GM11168 (cell line): Measurements from ENCODE around the gene FERD3L.

Experiments used
- in situ Hi-C: fragments of 300-500 bp; cut with MboI; formaldehyde crosslinking; loops from one replicate; pipeline ENCODE4 v1.12.0; 2022; ENCODE audit warnings: low sequenced_read_pairs; ENCODE audit not compliant: unreplicated experiment

Gene FERD3L

DNA sequence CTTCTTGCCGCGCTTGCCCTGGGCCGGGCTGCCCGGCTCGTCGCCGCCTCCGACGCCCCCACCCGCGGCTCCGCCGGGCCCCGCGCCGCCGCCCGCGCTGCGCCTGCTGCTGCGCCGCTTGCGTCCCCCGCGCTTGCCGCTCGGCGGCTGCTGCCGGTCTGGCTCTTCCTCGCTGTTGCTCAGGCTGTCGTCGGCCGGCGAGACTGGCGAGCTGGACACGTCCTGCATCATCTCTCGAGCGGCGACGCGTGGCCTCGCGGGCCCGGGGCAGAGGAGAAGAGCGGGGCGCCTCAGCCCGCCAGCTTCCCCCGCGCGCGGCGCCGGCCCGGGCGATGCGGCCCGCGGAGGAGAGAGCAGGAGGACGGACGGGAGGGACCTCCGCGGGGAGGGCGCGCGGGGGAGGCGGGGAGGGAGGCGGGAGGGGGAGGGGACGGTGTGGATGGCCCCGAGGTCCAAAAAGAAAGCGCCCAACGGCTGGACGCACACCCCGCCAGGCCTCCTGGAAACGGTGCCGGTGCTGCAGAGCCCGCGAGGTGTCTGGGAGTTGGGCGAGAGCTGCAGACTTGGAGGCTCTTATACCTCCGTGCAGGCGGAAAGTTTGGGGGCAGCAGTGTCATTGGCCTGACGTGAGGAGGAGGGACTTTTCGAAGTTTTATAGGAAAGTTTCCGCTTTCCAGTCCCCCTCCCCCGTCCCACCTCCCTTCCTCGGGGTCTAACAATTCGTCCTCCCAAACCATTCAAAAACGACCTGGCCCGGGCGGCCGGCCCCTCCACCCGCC is 27.9 kb downstream of the FERD3L start, which contains the start of gene TWIST1:
Gene TWIST1, minus strand, starts transcription at position 546 of the 779 bp plus-strand sequence. Its CDS starts 315 bp downstream, at position 231.
- in situ Hi-C loops: no loop called here

- in situ Hi-C loops: no loop called here
Observed at GRCh38 chr7:19116121-19117090, 28.8 kb downstream of the FERD3L start.

GRCh38 chr7:19114551-19114855 is 30.7 kb downstream of the FERD3L start:
- in situ Hi-C loops: no loop called here

DNA sequence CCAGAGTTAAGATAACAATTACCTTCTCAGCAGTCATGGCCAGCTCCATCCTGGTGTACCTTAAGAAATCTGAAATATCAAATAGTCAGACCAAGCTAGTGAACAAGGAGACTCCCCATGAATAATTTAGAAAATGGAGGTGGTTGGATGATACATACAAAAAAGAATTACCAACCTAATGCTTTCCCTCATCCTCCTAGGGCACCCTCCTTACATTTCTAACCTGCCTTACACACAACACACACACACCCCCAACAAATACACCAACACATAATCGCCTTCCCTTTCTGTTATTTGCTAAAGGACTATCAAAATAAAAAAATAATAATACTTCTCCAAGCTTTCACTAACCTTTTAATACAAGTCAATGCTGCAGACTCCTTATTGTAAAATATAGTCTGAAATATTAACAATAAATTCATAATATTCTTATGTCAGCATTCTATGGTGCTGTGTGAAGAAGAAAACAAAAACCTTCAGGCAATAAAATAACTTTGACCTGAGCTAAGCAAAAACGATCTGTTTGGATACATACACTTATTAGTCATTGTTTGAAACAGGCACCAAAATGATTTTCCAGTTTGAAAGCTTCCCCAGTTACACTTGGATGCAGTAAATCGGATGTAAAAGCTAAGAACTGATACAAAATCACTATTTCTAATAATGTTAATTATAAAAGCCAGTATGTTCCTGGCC is 31.2 kb downstream of the FERD3L start:
- in situ Hi-C loops: no loop called here

- in situ Hi-C loops: no loop called here
Observed at GRCh38 chr7:19113002-19113350, 32.2 kb downstream of the FERD3L start.

GRCh38 chr7:19112274-19113001 is 32.8 kb downstream of the FERD3L start:
- in situ Hi-C loops: no loop called here

DNA sequence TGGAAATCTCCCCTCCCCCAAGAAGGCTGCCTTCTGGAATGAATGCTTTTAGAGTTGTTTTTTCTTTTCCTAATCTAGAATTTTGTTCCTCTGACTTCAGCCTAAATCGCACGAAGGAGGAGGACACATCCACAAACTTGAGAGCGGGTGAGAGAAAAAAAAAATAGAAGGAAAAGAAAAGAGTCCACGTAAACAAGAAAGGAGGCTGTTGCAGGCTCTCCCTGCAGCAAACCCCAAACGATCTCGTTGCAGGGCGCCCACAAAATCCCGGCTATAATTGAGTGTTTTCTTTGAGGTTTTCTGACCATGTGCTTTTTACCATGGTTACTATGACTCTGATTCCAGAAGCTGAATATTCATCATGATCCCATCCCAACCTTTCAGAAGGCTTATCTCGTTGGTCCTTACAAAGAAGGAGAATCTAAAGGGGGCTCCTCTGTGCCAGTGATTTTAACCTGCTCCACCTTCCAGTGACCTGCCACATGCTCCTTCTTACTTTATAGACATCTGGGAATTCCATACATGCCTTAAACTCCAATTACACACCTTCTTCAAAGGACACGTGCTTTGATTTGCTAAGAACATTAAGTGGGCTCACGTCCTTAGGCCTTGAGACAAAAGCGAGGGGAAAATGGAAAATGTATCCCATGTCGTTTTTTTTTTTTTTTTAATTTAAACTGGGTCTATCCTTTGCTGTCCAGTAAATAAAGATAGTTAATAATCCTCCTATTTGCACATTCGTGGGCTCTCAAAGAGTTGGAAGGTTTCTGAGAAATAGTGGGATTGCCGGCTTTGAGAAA is 33.5 kb downstream of the FERD3L start:
- in situ Hi-C loops: no loop called here

DNA sequence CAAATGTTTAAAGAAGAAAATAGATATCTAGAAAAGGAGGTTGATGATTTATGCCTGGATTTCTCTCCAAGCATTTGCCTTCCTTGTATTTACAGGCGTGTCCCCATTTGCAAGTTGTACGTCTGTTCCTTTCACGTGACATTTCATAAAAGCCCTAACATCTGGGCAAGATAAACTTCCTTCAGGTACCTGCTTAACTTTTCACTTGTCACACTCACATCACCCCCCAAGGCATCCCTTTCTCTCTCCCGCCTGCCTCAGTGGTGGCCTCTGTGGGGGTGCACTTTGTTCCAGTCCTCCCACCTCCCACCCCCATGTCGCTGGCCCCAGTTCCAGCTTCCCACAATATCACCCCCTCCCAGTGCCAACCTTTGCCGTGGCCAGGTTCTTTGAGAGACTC is 34.4 kb downstream of the FERD3L start:
- in situ Hi-C loops: no loop called here

DNA sequence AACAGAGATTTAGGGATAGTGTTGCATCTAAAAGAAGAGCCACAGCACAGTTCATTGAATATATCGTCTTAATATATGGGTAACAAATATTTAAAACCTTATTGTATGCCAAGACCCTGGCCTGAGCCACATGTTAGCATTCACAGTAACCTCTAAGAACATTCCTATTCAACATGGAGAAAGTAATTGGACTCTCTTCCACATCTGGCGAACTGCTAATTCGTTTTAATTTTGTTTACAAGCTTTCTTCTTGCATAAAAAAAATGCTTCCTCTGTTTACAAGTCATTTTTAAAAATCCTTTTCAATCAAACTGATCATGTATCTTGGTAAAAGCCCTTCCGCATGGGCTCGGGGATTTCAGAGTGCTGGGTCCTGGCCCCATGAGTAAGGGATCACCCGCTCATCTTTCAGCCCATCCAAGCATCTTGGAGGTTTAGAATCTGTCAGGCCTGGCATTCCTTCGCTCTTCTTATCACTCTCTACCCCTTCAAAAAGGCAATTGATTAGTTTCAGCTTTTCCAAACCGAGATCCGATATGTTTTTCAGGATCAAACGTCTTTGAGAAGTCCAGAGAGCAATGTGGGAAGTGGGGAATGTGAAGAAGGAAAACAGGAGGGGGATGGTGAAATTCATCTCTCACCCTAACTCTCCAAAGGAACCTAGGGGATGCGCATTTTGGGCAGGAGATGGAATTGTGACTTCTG is 35.0 kb downstream of the FERD3L start:
- in situ Hi-C loops: no loop called here

DNA sequence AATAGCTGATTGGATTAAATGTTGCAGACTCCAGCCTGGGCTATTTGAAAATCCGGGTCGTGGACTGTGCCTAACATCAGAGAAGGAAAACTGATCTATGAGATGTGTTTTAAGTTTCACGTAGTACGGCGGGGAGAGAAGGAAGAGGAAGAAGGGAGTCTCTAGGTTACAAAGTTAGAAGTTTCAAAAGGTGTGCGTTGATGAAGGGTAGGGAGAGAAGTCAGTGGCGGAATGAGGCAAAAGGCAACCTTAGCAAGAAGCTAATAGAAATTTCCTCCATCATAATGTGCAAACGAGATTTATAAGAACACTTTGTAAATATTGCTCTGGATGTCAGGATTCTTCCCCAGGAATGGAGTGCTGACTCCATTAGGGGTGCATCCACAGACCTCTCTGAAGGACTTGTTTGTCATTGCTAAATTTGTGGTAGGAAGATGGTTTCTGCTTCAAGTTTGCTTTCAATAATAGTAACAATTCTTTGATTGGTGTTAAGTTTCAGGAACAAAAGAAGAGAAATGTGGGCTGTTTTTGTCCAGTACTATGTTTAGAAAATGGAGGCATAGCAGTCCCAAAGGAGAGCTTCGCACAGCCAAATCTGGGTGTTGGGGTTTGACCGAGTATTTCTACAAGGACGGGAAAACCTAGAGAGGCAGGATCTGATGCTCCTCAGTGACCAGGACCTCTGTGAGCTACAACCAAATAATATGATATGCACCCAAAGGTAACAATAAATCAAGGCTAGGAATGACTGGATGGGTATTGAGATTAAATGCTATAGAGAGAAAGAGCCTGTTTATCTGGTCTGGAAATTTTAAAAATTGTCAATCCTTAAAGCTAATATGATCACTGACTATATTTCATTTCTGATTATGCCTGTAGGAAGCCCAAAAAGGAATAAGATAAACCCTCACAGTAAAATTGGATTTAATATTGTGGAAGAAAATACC is 35.9 kb downstream of the FERD3L start:
- in situ Hi-C loops: no loop called here

- in situ Hi-C loops: no loop called here
Observed at GRCh38 chr7:19107356-19108146, 37.7 kb downstream of the FERD3L start.

- in situ Hi-C loops: no loop called here
Observed at GRCh38 chr7:19107081-19107355, 38.2 kb downstream of the FERD3L start.

DNA sequence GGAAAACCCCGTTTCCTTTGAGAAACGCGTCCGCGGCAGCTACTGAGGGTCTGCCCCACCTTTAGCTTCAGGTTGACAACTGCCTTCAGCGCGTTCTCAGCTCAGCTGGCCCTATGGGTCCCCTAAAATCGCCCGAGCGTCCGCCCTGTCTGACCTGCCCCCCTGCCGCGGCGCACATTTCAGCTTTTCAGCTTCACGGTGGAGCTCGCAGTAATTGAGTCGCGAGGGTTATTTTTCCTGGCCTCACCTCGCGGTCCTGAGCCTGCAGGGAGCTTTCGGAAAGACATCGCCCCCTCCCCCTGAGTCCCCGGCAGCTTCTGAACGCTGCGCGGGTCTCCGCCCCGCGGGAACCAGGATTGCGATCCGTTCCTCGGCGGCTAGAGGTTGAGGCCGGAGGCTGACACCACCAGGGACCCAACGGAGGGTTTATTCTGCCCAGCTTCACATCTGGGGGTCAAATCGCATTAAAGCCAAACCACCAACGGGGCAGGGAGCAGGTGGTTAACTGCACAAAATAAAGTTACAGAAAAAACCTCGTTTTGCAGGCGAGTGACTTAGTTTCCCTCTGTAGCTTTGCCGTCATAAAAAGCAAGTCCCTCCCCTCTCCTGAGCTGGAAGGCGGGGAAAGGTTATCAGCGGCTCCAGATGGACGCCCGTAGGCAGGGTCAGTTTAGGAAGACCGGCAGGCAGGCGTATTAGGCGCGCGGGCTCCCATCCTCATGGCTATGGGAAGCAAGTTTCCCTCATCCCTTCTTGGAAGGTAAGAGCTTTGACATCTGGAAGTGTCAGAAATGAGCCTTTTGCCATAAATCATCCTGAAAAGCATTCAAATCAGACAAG is 38.8 kb downstream of the FERD3L start:
- in situ Hi-C loops: no loop called here

DNA sequence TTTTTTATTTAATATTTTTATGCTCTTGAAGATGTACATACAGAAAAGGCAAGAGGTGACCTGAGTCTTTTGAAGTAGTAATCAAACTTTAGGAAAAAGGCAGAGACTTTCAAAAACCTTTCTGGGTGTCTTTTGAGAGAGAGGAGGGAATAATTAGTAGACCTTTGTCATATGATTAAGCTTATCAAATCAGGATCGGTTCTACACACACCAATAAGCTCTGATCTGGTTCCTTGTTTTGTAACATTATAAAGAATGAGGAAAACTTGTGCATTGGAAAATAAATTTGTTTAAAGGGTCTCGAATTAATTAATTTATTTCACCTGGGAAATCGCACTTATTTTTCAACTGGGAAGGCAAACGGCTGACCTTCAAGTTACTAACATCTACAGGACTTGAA is 39.7 kb downstream of the FERD3L start:
- in situ Hi-C loops: no loop called here

DNA sequence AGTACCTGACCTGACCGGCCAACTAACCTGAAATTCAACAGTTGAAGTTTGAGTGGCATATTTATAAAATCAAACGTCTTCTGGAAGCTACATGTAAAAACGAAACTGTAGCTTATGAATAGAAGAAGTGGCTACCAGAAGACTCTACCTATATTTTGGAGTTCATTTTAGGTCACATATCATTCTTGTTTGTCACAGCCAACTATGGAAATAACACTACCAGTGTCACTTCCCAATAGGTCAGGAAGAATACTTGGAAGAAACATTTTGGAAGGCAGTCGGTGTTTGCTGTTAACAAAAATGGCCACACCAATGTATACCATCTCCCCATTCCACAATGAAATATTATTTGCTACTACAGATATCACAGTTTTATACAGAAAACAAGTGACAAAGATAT is 40.4 kb downstream of the FERD3L start:
- in situ Hi-C loops: no loop called here

- in situ Hi-C loops: no loop called here
Observed at GRCh38 chr7:19102884-19103283, 42.3 kb downstream of the FERD3L start.
